Duodenal mucosa (tissue), 2 donors: ENCODE measurements around the gene KRTAP9-6.

Experiments
- H3K27ac ChIP-seq: one replicate; pipeline ENCODE4 v1.7.0; 2013; ENCODE audit warnings: low read depth, low read length
- H3K27me3 ChIP-seq, 2 donors: one replicate each; pipeline ENCODE4 v1.7.0; 2013; ENCODE audit warnings: low read length in 2 of 2, control low read depth in 1 of 2; ENCODE audit not compliant: insufficient read depth in 2 of 2, control insufficient read depth in 1 of 2
- H3K36me3 ChIP-seq, 2 donors: one replicate each; pipeline ENCODE4 v1.7.0; 2013; ENCODE audit warnings: low read length in 2 of 2, control low read depth in 1 of 2; ENCODE audit not compliant: insufficient read depth in 2 of 2, control insufficient read depth in 1 of 2
- H3K4me1 ChIP-seq, 2 donors: one replicate each; pipeline ENCODE4 v1.7.0; 2013; ENCODE audit warnings: low read length in 2 of 2, control low read depth in 1 of 2; ENCODE audit not compliant: insufficient read depth in 2 of 2, control insufficient read depth in 1 of 2
- H3K4me3 ChIP-seq, 2 donors: one replicate each; pipeline ENCODE4 v1.7.0; 2013; ENCODE audit warnings: low read length in 2 of 2, low read depth in 1 of 2
- H3K9ac ChIP-seq, 2 donors: one replicate each; pipeline ENCODE4 v1.7.0; 2013; ENCODE audit warnings: low read length in 2 of 2, low read depth in 1 of 2
- H3K9me3 ChIP-seq, 2 donors: one replicate each; pipeline ENCODE4 v1.7.0; 2013; ENCODE audit warnings: low read length in 2 of 2, control low read depth in 1 of 2; ENCODE audit not compliant: control insufficient read depth in 1 of 2

The KRTAP9-6 gene

DNA sequence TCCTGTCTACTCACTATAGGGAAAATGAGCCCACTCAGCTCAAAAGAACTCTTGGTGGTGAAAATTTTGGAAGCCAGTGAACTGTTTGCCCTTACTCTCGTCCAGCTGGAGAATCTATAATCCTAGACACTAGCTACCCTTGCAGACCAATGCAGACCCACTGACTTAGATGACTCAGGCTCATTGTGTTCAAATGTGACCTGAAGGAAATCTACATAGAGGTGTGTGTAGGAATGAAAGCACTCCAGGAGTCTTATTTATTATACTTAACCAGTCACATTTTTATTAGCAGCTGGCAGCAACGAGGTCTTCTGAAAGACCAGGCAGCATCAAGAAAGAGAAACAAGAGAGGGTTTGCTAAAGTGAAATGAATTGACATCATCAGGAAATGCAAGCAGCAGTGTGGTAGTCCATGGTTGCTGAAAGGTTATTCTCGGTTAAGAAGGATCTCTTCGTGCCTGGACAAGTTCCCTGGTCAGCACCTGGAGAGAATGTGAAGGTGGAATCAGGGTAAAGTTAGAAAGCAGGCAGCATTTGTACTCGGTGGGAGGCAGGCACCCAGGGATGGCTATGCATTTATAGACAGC is 36.1 kb downstream of the KRTAP9-6 start:
- no peak overlapping the region for H3K4me3 ChIP-seq
- H3K9ac ChIP-seq: no peak overlapping the region
- no peaks in the 10 kb centered on the region for H3K9me3 ChIP-seq
- peaks cover 0 to 9% of the 10 kb centered on the region in 2 donors for H3K27me3 ChIP-seq
- no peak overlapping the region for H3K27ac ChIP-seq
- no peaks in the 10 kb centered on the region for H3K4me1 ChIP-seq
- no peaks in the 10 kb centered on the region for H3K36me3 ChIP-seq

GRCh38 chr17:41301916-41302901 is 37.0 kb downstream of the KRTAP9-6 start, which contains the start of gene KRTAP29-1:
TSS of gene KRTAP29-1 (minus strand) at chr17:41302851. CDS start at chr17:41302851, 0 bp downstream.
- H3K27me3 ChIP-seq: peaks cover under 1 to 9% of the 10 kb centered on the region in 2 donors
- H3K36me3 ChIP-seq: no peaks in the 10 kb centered on the region
- H3K4me1 ChIP-seq: no peaks in the 10 kb centered on the region
- no peak within 1 kb of the TSS for H3K4me3 ChIP-seq
- H3K9ac ChIP-seq: no peak within 1 kb of the TSS
- H3K9me3 ChIP-seq: no peaks in the 10 kb centered on the region
- H3K27ac ChIP-seq: no peak within 1 kb of the TSS

DNA sequence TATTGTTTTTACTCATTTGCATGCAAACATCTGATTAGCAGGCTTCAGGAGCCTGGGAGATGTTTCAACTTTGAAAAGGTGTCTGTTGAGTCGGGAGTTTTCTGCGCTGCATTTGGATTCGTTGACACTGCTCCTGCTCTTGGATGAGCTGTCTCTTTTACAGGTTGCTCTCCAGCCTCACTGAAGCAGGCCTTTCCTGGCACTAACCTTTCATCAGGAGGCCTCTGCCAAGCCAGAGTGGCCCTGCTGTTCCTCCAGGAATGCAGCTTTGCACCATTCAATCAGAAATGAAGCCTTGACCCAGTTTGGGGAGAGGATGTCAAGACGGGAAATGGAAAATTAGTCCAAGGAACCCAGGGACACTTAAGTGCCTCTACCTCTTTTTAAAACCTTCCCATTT is 37.8 kb downstream of the KRTAP9-6 start:
- Histone ChIP-seq H3K4me1 (peaks cover 0 to under 1% of the 10 kb centered on the region in 2 donors), H3K27ac (no peak overlapping the region), H3K9me3 (no peaks in the 10 kb centered on the region), H3K36me3 (no peaks in the 10 kb centered on the region), H3K9ac (no peak overlapping the region), H3K4me3 (no peak overlapping the region), H3K27me3 (peaks cover 5 to 9% of the 10 kb centered on the region in 2 donors)

DNA sequence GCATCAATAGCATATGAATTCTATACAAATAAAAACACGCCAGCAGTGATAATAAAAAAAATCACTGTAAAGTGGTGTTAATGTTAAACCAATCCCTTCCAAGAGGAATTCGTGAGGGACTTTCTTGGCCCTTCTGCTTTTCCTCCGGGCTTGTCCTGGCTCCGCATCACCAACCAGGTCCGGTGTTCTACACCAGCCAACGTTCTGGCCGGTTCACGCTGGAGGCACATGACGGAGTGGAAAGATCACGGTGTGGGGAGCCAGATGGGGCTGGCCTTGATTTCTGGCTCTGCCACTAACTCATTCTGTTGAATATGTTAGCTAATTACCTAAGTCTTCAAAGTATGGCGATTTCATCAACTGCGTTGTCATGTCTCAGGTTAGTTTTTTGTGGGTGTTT is 38.9 kb downstream of the KRTAP9-6 start:
- Histone ChIP-seq H3K9ac (no peak overlapping the region), H3K27me3 (peaks cover 5 to 12% of the 10 kb centered on the region in 2 donors), H3K4me3 (no peak overlapping the region), H3K4me1 (peaks cover 8 to 12% of the 10 kb centered on the region in 2 donors), H3K9me3 (no peaks in the 10 kb centered on the region), H3K36me3 (no peaks in the 10 kb centered on the region), H3K27ac (no peak overlapping the region)

DNA sequence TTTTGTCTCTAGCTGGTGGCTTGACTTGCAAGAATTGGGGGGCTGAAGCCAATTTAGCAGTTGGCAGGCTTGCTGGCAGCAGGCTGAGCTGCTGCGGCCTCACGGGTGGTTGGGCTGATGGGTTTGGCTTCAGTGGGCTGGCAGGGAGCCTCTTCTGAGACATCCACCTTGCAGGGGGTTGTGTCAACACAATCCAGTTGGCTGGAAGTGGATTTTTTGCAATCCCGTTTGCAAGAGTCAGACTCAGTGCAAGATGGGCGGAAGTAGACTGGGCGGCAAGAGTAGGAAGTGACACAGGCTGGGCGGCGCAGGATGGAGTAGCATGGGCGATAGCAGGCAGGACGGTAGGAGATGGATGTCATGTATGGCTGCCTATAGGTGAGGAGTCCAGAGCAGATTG is 42.5 kb downstream of the KRTAP9-6 start:
- Histone ChIP-seq H3K27me3 (peaks cover 4 to 5% of the 10 kb centered on the region in 2 donors), H3K9me3 (no peaks in the 10 kb centered on the region), H3K36me3 (no peaks in the 10 kb centered on the region), H3K27ac (no peak overlapping the region), H3K9ac (no peak overlapping the region), H3K4me1 (peaks cover 8 to 15% of the 10 kb centered on the region in 2 donors), H3K4me3 (no peak overlapping the region)

- Histone ChIP-seq H3K27me3 (peaks cover 3 to 5% of the 10 kb centered on the region in 2 donors), H3K4me1 (peaks cover 8 to 15% of the 10 kb centered on the region in 2 donors), H3K9me3 (no peaks in the 10 kb centered on the region), H3K27ac (no peak overlapping the region), H3K9ac (no peak overlapping the region), H3K36me3 (no peaks in the 10 kb centered on the region), H3K4me3 (peak overlapping the region in 1 of 2 donors; percentile 7)
Observed at GRCh38 chr17:41308251-41308917, 43.2 kb downstream of the KRTAP9-6 start.

DNA sequence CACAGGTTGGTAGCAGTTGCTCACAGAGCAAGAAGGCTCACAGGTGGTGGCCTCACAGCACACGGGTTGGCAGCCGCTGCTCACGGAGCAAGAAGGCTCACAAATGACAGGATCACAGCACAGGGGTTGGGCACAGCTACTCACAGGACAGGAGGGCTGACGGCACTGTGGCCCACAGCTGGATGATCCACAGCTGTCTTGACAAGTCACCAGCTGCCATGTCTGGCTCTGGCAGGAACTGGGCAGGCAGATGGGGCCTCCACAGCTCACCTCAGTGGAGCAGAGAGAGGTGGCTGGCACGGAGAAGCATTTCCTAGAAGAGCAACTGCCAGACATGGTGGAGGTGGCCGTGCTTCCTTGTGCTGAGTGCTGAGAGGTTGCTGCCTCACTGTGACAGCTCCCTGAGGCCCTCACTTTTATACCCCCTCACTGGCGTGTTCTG is 43.8 kb downstream of the KRTAP9-6 start, which contains the start of gene KRTAP16-1:
TSS of gene KRTAP16-1 (minus strand) at position 392 of the 442 bp plus-strand sequence. CDS start at position 336, 56 bp downstream.
- Histone ChIP-seq H3K4me1 (peaks cover 8 to 15% of the 10 kb centered on the region in 2 donors), H3K9ac (no peak within 1 kb of the TSS), H3K36me3 (no peaks in the 10 kb centered on the region), H3K27ac (no peak within 1 kb of the TSS), H3K9me3 (no peaks in the 10 kb centered on the region), H3K4me3 (peak within 1 kb of the TSS in 1 of 2 donors; percentile 7), H3K27me3 (peaks cover 3 to 5% of the 10 kb centered on the region in 2 donors)

DNA sequence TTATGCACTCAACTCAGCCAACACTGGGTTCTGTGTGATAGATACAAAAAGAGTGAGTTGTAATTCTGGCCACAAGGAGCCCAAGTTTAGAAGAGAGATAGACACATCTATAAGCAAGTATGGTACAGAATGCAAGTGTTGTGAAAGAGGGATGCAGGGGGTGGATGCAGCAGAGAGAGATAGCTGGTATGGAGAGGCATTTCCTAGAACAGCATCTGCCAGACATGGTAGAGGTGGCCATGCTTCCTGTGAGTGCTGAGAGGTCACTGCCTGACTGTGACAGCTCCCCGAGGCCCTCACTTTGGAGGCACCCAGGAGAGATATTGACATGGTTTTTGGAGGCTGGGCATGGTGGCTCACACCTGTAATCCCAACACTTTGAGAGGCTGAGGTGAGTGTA is 45.9 kb downstream of the KRTAP9-6 start:
- H3K4me1 ChIP-seq: peaks cover 8 to 15% of the 10 kb centered on the region in 2 donors
- peaks cover 3 to 5% of the 10 kb centered on the region in 2 donors for H3K27me3 ChIP-seq
- no peaks in the 10 kb centered on the region for H3K9me3 ChIP-seq
- H3K36me3 ChIP-seq: no peaks in the 10 kb centered on the region
- no peak overlapping the region for H3K9ac ChIP-seq
- no peak overlapping the region for H3K27ac ChIP-seq
- no peak overlapping the region for H3K4me3 ChIP-seq

DNA sequence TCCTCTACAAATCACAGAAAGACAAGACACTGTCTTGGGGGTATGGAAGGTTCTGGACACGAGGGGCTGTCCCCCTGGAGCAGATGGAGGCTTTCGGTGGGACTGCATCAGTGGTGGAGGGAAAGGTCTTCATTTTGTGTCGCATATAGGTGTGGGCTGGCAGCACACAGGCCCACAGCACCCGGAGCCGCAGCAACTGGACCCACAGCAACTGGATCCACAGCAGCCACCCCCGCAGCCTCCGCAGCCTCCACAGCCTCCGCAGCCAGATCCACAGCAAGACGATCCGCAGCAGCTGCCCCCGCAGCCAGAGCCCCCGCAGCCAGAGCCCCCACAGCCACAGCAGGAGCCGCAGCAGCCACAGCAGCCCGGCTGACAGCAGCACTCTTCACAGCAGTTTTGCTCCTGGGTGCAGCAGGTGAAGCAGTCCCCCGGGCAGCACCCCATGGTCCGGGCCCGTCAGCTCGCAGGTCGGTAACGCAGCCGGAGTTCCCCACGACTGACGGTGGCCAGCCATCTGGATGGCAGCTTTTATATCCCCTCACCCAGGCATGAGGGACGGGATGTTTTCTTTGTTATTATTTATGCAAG is 50.1 kb downstream of the KRTAP9-6 start, which contains the start of gene KRTAP17-1:
TSS of gene KRTAP17-1 (minus strand) at position 507 of the 591 bp plus-strand sequence. CDS start at position 447, 60 bp downstream.
- Histone ChIP-seq H3K9ac (no peak within 1 kb of the TSS), H3K27me3 (no peaks in the 10 kb centered on the region), H3K4me3 (no peak within 1 kb of the TSS), H3K27ac (no peak within 1 kb of the TSS), H3K9me3 (peaks cover 0 to 2% of the 10 kb centered on the region in 2 donors), H3K4me1 (no peaks in the 10 kb centered on the region), H3K36me3 (no peaks in the 10 kb centered on the region)
